Neural cell (in vitro differentiated cells): ENCODE results near the gene TMEM53. TPM values are rescaled to one million over a fixed set of nuclear protein-coding genes. Genes with fewer than 3 reads are reported as not detected.

Experiments
- H2AFZ ChIP-seq: fragments of 200-600, 300-800 bp; sonication (generic), shearing (Covaris generic); 2 replicates; pipeline ENCODE4 v1.6.0; 2014; ENCODE audit warnings: low read depth, mild to moderate bottlenecking, antibody characterized with exemption, low read length, moderate library complexity
- H3F3A ChIP-seq: fragments of 200-600 bp; shearing (Covaris generic); 2 replicates; pipeline ENCODE4 v1.6.1; 2016; ENCODE audit warnings: mild to moderate bottlenecking, moderate library complexity, mixed read lengths, antibody characterized with exemption, low read length; ENCODE audit not compliant: insufficient read depth, poor library complexity, severe bottlenecking
- H3K27ac ChIP-seq: fragments of 200-600, 300-800 bp; sonication (generic), shearing (Covaris generic); 2 replicates; pipeline ENCODE4 v1.5.1; 2014; ENCODE audit warnings: mild to moderate bottlenecking, low read length, moderate library complexity
- H3K27me3 ChIP-seq: fragments of 300-800, 200-600 bp; sonication (generic), shearing (Covaris generic); 2 replicates; pipeline ENCODE4 v1.6.0; 2014; ENCODE audit warnings: mild to moderate bottlenecking, low read depth, low read length, moderate library complexity; ENCODE audit not compliant: insufficient read depth
- H3K36me3 ChIP-seq: fragments of 300-800, 200-600 bp; sonication (generic), shearing (Covaris generic); 2 replicates; pipeline ENCODE4 v1.5.1; 2014; ENCODE audit warnings: mild to moderate bottlenecking, antibody characterized with exemption, low read length, moderate library complexity; ENCODE audit not compliant: insufficient read depth
- H3K4me2 ChIP-seq: fragments of 300-800, 200-600 bp; sonication (generic), shearing (Covaris generic); 2 replicates; pipeline ENCODE4 v1.6.0; 2014; ENCODE audit warnings: mild to moderate bottlenecking, low read length
- H3K4me3 ChIP-seq: fragments of 300-800, 200-600 bp; sonication (generic), shearing (Covaris generic); 2 replicates; pipeline ENCODE4 v1.5.1; 2014; ENCODE audit warnings: mild to moderate bottlenecking, low read length, moderate library complexity
- H3K79me2 ChIP-seq: fragments of 200-600 bp; shearing (Covaris generic); replicated peaks from 2 replicates; pipeline ENCODE4 v1.6.0; 2014; ENCODE audit warnings: mild to moderate bottlenecking, low read length, moderate library complexity; ENCODE audit not compliant: insufficient read depth
- H3K9ac ChIP-seq: fragments of 300-800, 200-600 bp; sonication (generic), shearing (Covaris generic); 2 replicates; pipeline ENCODE4 v1.6.1; 2016; ENCODE audit warnings: mild to moderate bottlenecking, low read length, mixed read lengths
- H3K9me2 ChIP-seq: fragments of 200-600 bp; shearing (Covaris generic); 2 replicates; pipeline ENCODE4 v1.6.1; 2016; ENCODE audit warnings: mild to moderate bottlenecking, low read length, mixed read lengths; ENCODE audit not compliant: insufficient read depth
- H3K9me3 ChIP-seq: fragments of 200-600, 300-800 bp; sonication (generic), shearing (Covaris generic); 2 replicates; pipeline ENCODE4 v1.6.1; 2016; ENCODE audit warnings: mild to moderate bottlenecking, mixed run types, low read length, moderate library complexity, mixed read lengths
- H4K20me1 ChIP-seq: fragments of 200-600 bp; shearing (Covaris generic); 2 replicates; pipeline ENCODE4 v1.6.1; 2016; ENCODE audit warnings: mild to moderate bottlenecking, mixed run types; ENCODE audit not compliant: insufficient read depth
- CTCF ChIP-seq: fragments of 450-650 bp; IDR thresholded peaks from 2 replicates; pipeline ENCODE4 v1.5.1; 2014; ENCODE audit warnings: antibody characterized with exemption, mild to moderate bottlenecking, moderate library complexity; ENCODE audit not compliant: poor library complexity, severe bottlenecking
- EP300 ChIP-seq: fragments of 450-650 bp; conservative IDR thresholded peaks from 2 replicates; pipeline ENCODE4 v1.6.1; 2014; ENCODE audit warnings: antibody characterized with exemption, mild to moderate bottlenecking, moderate library complexity; ENCODE audit not compliant: poor library complexity, severe bottlenecking
- EZH2 ChIP-seq: fragments of 200-600, 300-800 bp; shearing (Covaris generic), sonication (generic); IDR thresholded peaks from 2 replicates; pipeline ENCODE4 v1.6.1; 2014; ENCODE audit warnings: antibody characterized with exemption, low read length, borderline replicate concordance, mild to moderate bottlenecking; ENCODE audit not compliant: insufficient read depth, poor library complexity, severe bottlenecking
- MXI1 ChIP-seq: fragments of 450-650 bp; conservative IDR thresholded peaks from 2 replicates; pipeline ENCODE4 v1.6.1; 2014; ENCODE audit warnings: antibody characterized with exemption, mild to moderate bottlenecking; ENCODE audit not compliant: poor library complexity, severe bottlenecking
- POLR2AphosphoS5 ChIP-seq: IDR thresholded peaks from 2 replicates; pipeline ENCODE4 v1.6.1; 2012
- RAD21 ChIP-seq: fragments of 450-650 bp; conservative IDR thresholded peaks from 2 replicates; pipeline ENCODE4 v1.6.1; 2014; ENCODE audit warnings: antibody characterized with exemption, mild to moderate bottlenecking, moderate library complexity
- REST ChIP-seq: IDR thresholded peaks from 2 replicates; pipeline ENCODE4 v1.6.1; 2012; ENCODE audit warnings: borderline replicate concordance
- SMC3 ChIP-seq: fragments of 450-650 bp; conservative IDR thresholded peaks from 2 replicates; pipeline ENCODE4 v1.6.1; 2014; ENCODE audit warnings: antibody characterized with exemption, mild to moderate bottlenecking, moderate library complexity; ENCODE audit not compliant: poor library complexity
- TAF1 ChIP-seq: IDR thresholded peaks from 2 replicates; pipeline ENCODE4 v1.6.1; 2012; ENCODE audit warnings: low read depth
- polyA plus RNA-seq: library from polyadenylated mRNA; depleted of rRNA; stranded (reverse); fragments of >200 nt; gene quantifications from 2 replicates; pipeline ENCODE4 v1.2.3, GENCODE V29; 2014

TMEM53 gene
- polyA plus RNA-seq, 1 donor from 2014 or later, result 13.4 TPM

DNA sequence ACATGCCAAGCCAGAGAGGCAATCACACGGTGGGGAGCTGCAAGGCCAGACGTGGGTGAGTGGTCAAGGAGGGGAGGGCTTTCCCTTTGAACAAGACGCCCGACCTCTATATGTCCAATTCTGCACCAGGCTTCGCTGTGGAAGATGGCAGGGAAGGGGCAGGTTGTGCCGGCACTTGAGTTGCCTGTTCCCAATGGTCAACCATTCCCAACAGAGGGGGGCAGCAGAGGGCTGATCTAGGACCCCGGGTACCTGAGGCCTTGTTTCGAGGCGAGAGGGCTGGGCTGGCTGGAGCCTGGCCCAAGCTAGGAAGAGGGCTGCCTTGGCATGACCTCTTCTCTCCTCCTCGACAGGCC lies 64.9 kb downstream of the TMEM53 start:
- H2AFZ ChIP-seq, result no peak overlapping the region
- no peaks in the 10 kb centered on the region for H3K36me3 ChIP-seq
- TF ChIP-seq TAF1 (no peak), EZH2 (no peak), SMC3 (no peak)
- no peak overlapping the region for H3K27ac ChIP-seq
- no peaks in the 10 kb centered on the region for H3K9me2 ChIP-seq
- no peaks in the 10 kb centered on the region for H3F3A ChIP-seq
- H3K4me3 ChIP-seq, result no peak overlapping the region
- no peaks in the 10 kb centered on the region for H3K27me3 ChIP-seq
- H3K79me2 ChIP-seq, result no peaks in the 10 kb centered on the region
- H3K9ac ChIP-seq, result no peak overlapping the region
- H4K20me1 ChIP-seq, result no peaks in the 10 kb centered on the region
- no peak overlapping the region for H3K4me2 ChIP-seq
- H3K9me3 ChIP-seq, result no peaks in the 10 kb centered on the region

DNA sequence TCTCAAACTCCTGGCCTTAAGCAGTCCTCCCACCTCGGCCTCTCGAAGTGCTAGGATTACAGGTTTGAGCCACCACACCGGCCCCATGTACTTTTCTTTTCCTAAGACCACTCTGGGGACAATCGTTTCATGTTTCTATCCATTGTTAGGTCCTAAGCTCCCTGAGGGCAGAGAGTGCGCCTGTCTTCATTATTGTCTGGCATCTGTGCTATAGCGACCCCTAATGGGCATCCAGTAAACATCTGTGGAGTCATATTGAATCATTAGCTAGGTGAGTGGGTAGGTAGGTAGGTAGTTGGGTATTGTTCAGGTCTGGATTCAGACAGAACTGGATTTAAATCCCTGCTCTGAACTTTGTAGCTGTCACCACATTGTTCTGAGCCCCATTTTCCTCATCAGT lies 66.1 kb downstream of the TMEM53 start:
- no peaks in the 10 kb centered on the region for H3K9me3 ChIP-seq
- no peaks in the 10 kb centered on the region for H3K79me2 ChIP-seq
- no peak overlapping the region for H3K9ac ChIP-seq
- H3K4me2 ChIP-seq, result no peak overlapping the region
- H3K36me3 ChIP-seq, result no peaks in the 10 kb centered on the region
- H3K27ac ChIP-seq, result no peak overlapping the region
- no peaks in the 10 kb centered on the region for H4K20me1 ChIP-seq
- no peaks in the 10 kb centered on the region for H3K9me2 ChIP-seq
- H2AFZ ChIP-seq, result no peak overlapping the region
- TF ChIP-seq REST (no peak), POLR2AphosphoS5 (no peak), CTCF (no peak), RAD21 (no peak), TAF1 (no peak), EP300 (no peak), SMC3 (no peak), EZH2 (no peak), MXI1 (no peak)
- no peaks in the 10 kb centered on the region for H3F3A ChIP-seq
- H3K27me3 ChIP-seq, result no peaks in the 10 kb centered on the region
- no peak overlapping the region for H3K4me3 ChIP-seq
